GM10248 (cell line): ENCODE measurements around the gene PMS2.
"Not testable (repeated sequence)": the region's sequence is repeated elsewhere in the genome, so short reads cannot be mapped to it uniquely, and the experiment has no call there.

Experiments
- CTCF ChIA-PET: fragments of 300-600 bp; sonication (Branson Sonifier 250); formaldehyde crosslinking; extraction: SDS; loops from one replicate; lab custom pipeline; 2021; ENCODE audit warnings: antibody characterized with exemption; lab: Yijun Ruan, JAX
- POLR2A ChIA-PET: fragments of 350-650 bp; sonication (Branson Sonifier 250); formaldehyde crosslinking; extraction: SDS; loops from one replicate; lab custom pipeline; 2020; ENCODE audit warnings: antibody characterized with exemption; lab: Yijun Ruan, JAX
- DNase-seq: peaks from one replicate; pipeline ENCODE4 v3.0.0; 2012; ENCODE audit errors: extremely low spot score
- TF ChIP-seq, protein P1 (sequence below): IDR thresholded peaks from 2 replicates; pipeline ENCODE4 v1.5.1; 2012; ENCODE audit warnings: mild to moderate bottlenecking, low read depth; ENCODE audit errors: extremely low read depth, missing control alignments, control extremely low read depth

Gene PMS2

DNA sequence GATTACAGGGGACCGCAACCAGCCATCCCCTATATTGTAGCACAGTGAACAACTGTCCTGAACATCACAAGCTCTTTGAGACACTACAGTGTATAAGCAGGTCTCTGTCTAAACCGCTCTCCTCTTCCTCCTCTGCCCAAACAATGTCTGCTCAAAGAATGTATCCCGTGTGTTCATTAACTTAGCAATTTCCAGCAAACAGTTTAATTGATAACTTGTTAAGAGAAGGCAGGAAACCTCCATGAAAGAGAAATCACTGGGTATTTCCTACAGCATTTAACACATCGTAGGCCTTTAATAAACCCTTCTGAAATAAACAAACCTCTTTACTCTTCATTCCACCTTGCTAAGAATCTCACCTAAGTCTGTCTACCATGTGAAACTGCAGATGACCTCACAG lies 1.5 kb downstream of the PMS2 start:
- CTCF ChIA-PET = interaction anchor here (1.3 to 2.8 kb wide), 3 partner anchors 10 to 315 kb away, joined by 3 to 11 read pairs (median 10); no protein-coding TSS in a partner anchor
- POLR2A ChIA-PET = no interaction called here
- TF ChIP-seq, protein P1, sequence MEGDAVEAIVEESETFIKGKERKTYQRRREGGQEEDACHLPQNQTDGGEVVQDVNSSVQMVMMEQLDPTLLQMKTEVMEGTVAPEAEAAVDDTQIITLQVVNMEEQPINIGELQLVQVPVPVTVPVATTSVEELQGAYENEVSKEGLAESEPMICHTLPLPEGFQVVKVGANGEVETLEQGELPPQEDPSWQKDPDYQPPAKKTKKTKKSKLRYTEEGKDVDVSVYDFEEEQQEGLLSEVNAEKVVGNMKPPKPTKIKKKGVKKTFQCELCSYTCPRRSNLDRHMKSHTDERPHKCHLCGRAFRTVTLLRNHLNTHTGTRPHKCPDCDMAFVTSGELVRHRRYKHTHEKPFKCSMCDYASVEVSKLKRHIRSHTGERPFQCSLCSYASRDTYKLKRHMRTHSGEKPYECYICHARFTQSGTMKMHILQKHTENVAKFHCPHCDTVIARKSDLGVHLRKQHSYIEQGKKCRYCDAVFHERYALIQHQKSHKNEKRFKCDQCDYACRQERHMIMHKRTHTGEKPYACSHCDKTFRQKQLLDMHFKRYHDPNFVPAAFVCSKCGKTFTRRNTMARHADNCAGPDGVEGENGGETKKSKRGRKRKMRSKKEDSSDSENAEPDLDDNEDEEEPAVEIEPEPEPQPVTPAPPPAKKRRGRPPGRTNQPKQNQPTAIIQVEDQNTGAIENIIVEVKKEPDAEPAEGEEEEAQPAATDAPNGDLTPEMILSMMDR = no peak
- DNase-seq = no peak

DNA sequence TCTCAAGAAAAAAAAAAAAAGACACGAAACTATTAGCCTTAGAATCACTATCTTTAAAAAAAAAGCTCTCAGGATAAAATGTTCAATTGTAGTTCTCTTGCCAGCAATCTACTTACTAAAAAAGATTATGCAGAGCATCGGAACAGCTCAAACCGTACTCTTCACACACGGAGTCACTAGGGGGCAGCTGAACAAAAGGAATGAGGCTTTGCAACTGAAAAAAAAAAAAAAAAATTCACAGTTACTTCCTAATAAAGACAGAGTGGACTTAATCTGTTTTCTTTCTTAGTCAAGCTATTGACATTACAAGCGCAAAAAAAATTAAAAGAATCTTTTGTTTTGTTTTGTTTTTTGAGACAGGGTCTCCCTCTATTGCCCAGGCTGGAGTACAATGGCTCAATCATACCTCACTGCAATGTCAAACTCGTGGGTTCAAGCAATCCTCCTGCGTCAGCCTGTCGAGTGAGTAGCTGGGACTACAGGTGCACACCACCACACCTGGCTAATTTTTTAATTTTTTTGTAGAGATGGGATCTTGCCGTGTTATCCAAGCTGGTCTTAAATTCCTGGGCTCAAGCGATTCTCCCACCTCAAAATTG lies 11.5 kb downstream of the PMS2 start:
- POLR2A ChIA-PET = interaction anchor here (0.6 to 1.0 kb wide), 3 partner anchors 175 to 439 kb away, joined by 3 to 4 read pairs (median 3); no protein-coding TSS in a partner anchor
- DNase-seq = peak; percentile 45
- CTCF ChIA-PET = interaction anchor here (0.6 to 3.4 kb wide), 14 partner anchors 8 to 355 kb away, joined by 3 to 23 read pairs (median 4); partner anchors contain the start of genes AIMP2 and PMS2
- TF ChIP-seq, protein P1 = peak; percentile 36

GRCh38 chr7:5987061-5987460 lies 21.8 kb downstream of the PMS2 start:
- POLR2A ChIA-PET, CTCF ChIA-PET, DNase-seq: not testable (repeated sequence)

GRCh38 chr7:5979680-5980314 lies 29.1 kb downstream of the PMS2 start:
- CTCF ChIA-PET, DNase-seq: not testable (repeated sequence)
- POLR2A ChIA-PET = interaction anchor here (0.6 kb wide), 1 partner anchor 214 kb away, joined by 3 read pairs; no protein-coding TSS in a partner anchor

DNA sequence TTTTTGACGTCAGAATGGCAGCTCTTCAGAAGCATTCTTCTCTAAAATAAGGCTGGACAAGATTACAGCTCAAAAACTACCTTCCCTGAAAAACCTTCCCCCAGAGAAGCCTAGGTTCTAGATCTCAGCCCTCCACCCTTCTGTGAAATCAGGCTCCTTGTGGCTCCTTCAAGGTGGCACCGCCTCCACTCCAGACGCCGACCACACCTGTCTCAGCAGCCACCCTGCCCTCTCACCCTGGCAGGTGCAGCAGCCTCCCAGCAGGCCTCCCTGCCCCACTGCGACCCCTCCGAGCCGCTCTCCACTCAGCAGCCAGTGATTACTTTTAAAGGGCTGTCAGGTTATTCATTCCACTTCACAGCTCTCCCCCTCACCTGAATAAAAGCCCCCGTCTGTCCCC lies 35.3 kb downstream of the PMS2 start:
- POLR2A ChIA-PET, DNase-seq, CTCF ChIA-PET: not testable (repeated sequence)

- POLR2A ChIA-PET, DNase-seq, CTCF ChIA-PET: not testable (repeated sequence)
Measured at GRCh38 chr7:5970347-5970911, 38.4 kb downstream of the PMS2 start, which contains the start of gene RSPH10B. RSPH10B (minus strand) TSS chr7:5970689; CDS start chr7:5967116, 3,573 bp downstream.

- CTCF ChIA-PET, POLR2A ChIA-PET: not testable (repeated sequence)
Measured at GRCh38 chr7:5963810-5964209, 45.0 kb downstream of the PMS2 start.

DNA sequence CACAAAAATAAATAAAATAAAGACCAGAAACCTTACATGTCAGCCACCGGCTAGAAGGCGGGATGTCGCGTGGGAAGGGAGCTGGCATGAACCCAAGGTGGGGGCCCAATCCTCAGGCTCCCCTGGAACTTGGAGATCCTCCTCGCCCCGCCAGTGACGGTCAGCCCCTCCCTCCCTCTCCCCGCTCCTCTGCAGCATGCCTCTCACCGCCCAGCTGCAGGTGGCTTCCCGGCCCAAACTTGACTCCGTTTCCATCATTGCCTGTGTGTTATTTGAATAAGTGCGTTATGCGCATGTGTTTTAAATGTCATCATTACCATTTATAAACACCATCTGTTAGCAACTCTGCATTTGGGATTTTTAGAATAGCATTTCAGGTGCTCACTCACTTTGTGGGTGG lies 45.6 kb downstream of the PMS2 start:
- CTCF ChIA-PET, POLR2A ChIA-PET, DNase-seq: not testable (repeated sequence)

More at GRCh38 chr7:5963810-5964209, 45.0 kb downstream of the PMS2 start:
- not testable (repeated sequence) for DNase-seq

- DNase-seq, POLR2A ChIA-PET, CTCF ChIA-PET: not testable (repeated sequence)
Measured at GRCh38 chr7:5934945-5935450, 73.9 kb downstream of the PMS2 start.

DNA sequence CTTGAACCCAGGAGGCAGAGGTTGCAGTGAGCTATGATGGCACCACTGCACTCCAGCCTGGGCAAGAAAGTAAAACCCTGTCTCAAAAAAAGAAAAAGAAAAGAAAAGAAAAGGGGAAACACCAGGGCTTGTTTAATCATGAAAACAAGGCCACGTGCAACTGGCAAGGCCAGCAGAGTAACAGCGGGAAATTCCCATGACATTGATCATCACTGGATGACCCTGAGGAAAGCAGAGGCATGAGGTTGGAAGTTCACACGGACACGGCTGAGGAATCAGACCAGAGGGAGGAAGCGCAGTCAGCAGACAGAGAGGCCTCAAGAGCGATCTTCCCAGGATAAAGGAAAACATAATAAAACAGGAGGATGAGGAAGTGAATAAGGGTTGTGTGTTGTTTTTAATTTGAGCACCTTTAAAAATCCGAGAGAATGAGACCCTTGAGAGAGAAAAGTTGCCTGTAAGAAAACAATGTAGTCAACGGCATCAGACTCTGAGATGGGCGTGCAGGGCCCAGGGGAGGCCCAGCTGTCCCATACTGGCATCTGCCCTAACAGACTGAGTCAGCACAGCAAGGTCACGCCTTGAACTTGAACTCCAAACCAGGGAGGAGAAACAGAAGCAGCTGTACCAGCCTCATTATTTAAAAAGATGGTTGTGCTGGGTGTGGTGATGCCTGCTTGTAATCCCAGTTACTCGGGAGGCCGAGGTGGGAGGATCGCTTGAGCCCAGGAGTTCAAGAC lies 76.8 kb downstream of the PMS2 start:
- POLR2A ChIA-PET, CTCF ChIA-PET, DNase-seq: not testable (repeated sequence)

- POLR2A ChIA-PET, DNase-seq, CTCF ChIA-PET: not testable (repeated sequence)
Measured at GRCh38 chr7:5931250-5931649, 77.6 kb downstream of the PMS2 start.

DNA sequence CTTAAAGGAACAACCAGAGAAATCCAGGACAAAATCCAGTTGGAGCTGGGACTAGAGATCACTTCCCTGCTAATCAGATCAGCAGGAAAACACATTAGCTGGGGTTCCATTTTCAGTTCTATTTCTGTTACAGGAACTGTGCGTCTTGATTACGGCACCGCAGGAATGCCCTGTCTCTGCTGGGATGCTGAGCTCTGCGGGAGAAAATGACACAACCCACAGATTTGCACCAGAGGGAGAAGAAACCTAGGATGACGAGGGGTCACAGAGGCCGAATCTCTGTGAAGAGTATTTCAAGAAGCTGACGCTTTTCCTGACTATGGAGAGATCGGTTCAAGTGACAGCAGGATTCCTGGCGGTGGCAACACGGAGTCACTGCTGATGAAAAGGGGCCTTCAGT lies 78.6 kb downstream of the PMS2 start:
- POLR2A ChIA-PET, DNase-seq, CTCF ChIA-PET: not testable (repeated sequence)

DNA sequence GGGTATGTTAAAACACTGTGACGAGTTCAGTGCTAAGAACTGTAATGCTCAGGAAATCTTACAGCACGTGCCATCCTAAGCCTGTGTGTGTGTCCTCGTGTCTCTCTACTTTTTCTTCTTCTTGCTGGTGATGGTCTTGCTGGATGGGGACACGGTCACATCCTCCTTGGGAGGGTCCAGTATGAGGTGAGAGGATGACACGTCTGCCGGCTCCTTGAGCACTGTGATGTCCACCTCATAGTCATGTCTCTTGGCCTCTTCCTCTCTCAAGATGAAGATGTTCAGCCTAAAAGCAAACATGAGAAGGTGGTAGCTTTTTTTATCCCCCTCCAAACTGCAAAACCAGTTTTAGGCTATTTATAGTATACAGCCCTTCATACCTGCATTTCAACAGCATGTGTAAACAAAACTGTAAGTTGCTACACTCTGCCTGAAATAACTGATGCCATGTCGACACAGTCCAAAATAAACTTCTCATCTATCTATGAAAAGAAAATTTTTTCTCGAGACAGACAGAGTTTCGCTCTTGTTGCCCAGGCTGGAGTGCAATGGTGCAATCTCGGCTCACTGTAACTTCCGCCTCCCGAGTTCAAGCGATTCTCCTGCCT lies 82.5 kb downstream of the PMS2 start:
- DNase-seq, CTCF ChIA-PET, POLR2A ChIA-PET: not testable (repeated sequence)

DNA sequence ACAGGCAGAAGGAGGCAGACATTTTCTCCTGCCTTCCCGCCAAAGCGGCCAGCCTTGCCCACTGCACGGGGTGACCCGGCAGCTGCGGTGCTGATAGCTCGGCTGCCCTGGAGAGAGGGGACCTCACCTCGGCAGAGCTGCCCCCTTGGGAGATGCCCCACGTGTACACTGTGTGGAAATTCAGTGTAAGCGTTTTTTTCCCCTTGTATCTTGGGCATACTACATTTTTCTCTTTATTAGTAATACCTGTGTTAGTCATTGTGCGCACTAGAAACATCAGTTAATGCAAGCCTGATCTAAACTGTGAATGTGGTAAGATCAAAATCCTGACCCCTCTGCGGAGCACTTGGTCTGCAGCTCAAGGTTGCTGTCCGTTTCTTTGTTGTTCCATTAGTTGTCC lies 84.2 kb downstream of the PMS2 start:
- POLR2A ChIA-PET, CTCF ChIA-PET, DNase-seq: not testable (repeated sequence)
